ENCODE results near the gene D2HGDH. TPM values are rescaled to one million over a fixed set of nuclear protein-coding genes. Genes with fewer than 3 reads are reported as not detected.

D2HGDH gene
- total and polyA plus RNA-seq, 2 donors from 2014 or later = 37.0 to 49.3 TPM

DNA sequence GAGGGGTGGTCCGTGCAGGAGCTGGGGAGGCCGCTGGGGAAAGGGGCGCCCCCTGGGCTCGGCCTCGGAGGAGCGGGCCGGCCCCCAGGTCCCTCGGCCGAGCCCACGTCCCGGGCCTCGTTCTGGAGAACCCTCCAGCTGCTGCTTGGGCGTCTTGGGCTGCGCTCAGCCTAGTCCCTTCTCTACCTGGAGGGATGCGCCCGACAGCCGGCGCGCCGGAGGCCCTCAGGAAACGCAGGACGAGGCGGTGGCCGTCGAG, 293 bp upstream of the D2HGDH start:
- TF ChIP-seq, protein P1, sequence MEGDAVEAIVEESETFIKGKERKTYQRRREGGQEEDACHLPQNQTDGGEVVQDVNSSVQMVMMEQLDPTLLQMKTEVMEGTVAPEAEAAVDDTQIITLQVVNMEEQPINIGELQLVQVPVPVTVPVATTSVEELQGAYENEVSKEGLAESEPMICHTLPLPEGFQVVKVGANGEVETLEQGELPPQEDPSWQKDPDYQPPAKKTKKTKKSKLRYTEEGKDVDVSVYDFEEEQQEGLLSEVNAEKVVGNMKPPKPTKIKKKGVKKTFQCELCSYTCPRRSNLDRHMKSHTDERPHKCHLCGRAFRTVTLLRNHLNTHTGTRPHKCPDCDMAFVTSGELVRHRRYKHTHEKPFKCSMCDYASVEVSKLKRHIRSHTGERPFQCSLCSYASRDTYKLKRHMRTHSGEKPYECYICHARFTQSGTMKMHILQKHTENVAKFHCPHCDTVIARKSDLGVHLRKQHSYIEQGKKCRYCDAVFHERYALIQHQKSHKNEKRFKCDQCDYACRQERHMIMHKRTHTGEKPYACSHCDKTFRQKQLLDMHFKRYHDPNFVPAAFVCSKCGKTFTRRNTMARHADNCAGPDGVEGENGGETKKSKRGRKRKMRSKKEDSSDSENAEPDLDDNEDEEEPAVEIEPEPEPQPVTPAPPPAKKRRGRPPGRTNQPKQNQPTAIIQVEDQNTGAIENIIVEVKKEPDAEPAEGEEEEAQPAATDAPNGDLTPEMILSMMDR (IDR thresholded peaks at IDR 0.05; ENCODE audit: borderline replicate concordance, extremely low read depth, insufficient read depth) = no peak
- intact Hi-C loops (cut with DNase I) = loop anchor here (10.0 kb wide), 1 partner anchor 141 kb away; no protein-coding TSS in a partner anchor
- no peak for FAIRE-seq
- no peaks in the 10 kb centered on the region for H3K9me3 ChIP-seq (ENCODE audit: control insufficient read depth in 2 of 3, insufficient read depth in 1 of 3, low read length in 3 of 3)
- DNase-seq = no peak
- peak overlapping the region in 1 of 3 donors; percentile 32 for H3K9ac ChIP-seq (ENCODE audit: low read length in 3 of 3)
- peaks cover 0 to 5% (median 0%) of the 10 kb centered on the region in 3 donors for H3K4me1 ChIP-seq (ENCODE audit: control insufficient read depth in 2 of 3, insufficient read depth in 2 of 3, low read depth in 1 of 3, low read length in 3 of 3)
- peak overlapping the region in 2 of 3 donors; percentile 34 to 49 for H3K4me3 ChIP-seq (ENCODE audit: low read length in 3 of 3)
- H3K36me3 ChIP-seq (ENCODE audit: control insufficient read depth in 2 of 3, insufficient read depth in 3 of 3, low read length in 3 of 3) = peaks cover 0 to 2% (median 0%) of the 10 kb centered on the region in 3 donors
- no peak overlapping the region for H3K27ac ChIP-seq (ENCODE audit: low read depth in 2 of 2, low read length in 2 of 2)
- H3K27me3 ChIP-seq (ENCODE audit: control insufficient read depth, insufficient read depth, low read length) = no peaks in the 10 kb centered on the region

DNA sequence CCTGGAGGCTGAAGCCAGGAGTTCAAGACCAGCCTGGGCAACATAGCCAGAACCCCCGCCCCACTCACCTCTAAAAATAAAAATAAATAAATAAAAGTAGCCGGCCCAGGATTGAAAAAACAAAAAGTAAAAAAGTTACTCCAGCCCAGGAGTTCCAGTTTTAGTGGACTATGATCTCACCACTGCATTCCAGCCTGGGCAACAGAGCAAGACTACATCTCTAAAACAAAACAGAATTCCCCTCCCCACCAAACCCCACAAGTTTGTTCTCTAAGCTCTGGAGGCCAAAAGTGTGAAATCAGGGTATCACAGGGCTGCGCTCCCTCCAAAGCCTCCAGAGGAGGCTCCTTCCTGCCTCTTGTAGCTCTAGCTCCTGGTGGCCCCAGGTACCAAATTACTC, 1.7 kb downstream of the D2HGDH start:
- TF ChIP-seq, protein P1 (IDR thresholded peaks at IDR 0.05; ENCODE audit: borderline replicate concordance, extremely low read depth, insufficient read depth) = no peak
- FAIRE-seq (no peak), DNase-seq (peak in 1 of 5 donors; percentile 25)
- intact Hi-C loops (cut with DNase I) = loop anchor here (10.0 kb wide), 1 partner anchor 139 kb away; no protein-coding TSS in a partner anchor
- Histone ChIP-seq H3K9me3 (ENCODE audit: control insufficient read depth in 2 of 3, insufficient read depth in 1 of 3, low read length in 3 of 3) (no peaks in the 10 kb centered on the region), H3K4me1 (ENCODE audit: control insufficient read depth in 2 of 3, insufficient read depth in 2 of 3, low read depth in 1 of 3, low read length in 3 of 3) (peaks cover 0 to 5% (median 0%) of the 10 kb centered on the region in 3 donors), H3K36me3 (ENCODE audit: control insufficient read depth in 2 of 3, insufficient read depth in 3 of 3, low read length in 3 of 3) (peaks cover 0 to 2% (median 0%) of the 10 kb centered on the region in 3 donors), H3K27me3 (ENCODE audit: control insufficient read depth, insufficient read depth, low read length) (no peaks in the 10 kb centered on the region), H3K4me3 (ENCODE audit: low read length in 3 of 3) (peak overlapping the region in 1 of 3 donors; percentile 29), H3K9ac (ENCODE audit: low read length in 3 of 3) (no peak overlapping the region), H3K27ac (ENCODE audit: low read depth in 2 of 2, low read length in 2 of 2) (peak overlapping the region in 1 of 2 donors; percentile 95)

- H3K9me3 ChIP-seq (ENCODE audit: control insufficient read depth in 2 of 3, insufficient read depth in 1 of 3, low read length in 3 of 3) = no peaks in the 10 kb centered on the region
- H3K9ac ChIP-seq (ENCODE audit: low read length in 3 of 3) = no peak overlapping the region
- H3K27me3 ChIP-seq (ENCODE audit: control insufficient read depth, insufficient read depth, low read length) = no peaks in the 10 kb centered on the region
- DNase-seq = no peak
- H3K4me1 ChIP-seq (ENCODE audit: control insufficient read depth in 2 of 3, insufficient read depth in 2 of 3, low read depth in 1 of 3, low read length in 3 of 3) = peaks cover 0 to 5% (median 0%) of the 10 kb centered on the region in 3 donors
- TF ChIP-seq, protein P1 (IDR thresholded peaks at IDR 0.05; ENCODE audit: borderline replicate concordance, extremely low read depth, insufficient read depth) = no peak
- H3K36me3 ChIP-seq (ENCODE audit: control insufficient read depth in 2 of 3, insufficient read depth in 3 of 3, low read length in 3 of 3) = peaks cover 0 to 2% (median 0%) of the 10 kb centered on the region in 3 donors
- intact Hi-C loops (cut with DNase I) = loop anchor here (10.0 kb wide), 1 partner anchor 137 kb away; no protein-coding TSS in a partner anchor
- H3K4me3 ChIP-seq (ENCODE audit: low read length in 3 of 3) = no peak overlapping the region
- no peak overlapping the region for H3K27ac ChIP-seq (ENCODE audit: low read depth in 2 of 2, low read length in 2 of 2)
- no peak for FAIRE-seq
Measured at GRCh38 chr2:241738040-241738686, 3.7 kb downstream of the D2HGDH start.

Measured in kidney (tissue), 14 donors.